GM21447 (cell line): ENCODE results near the gene PLBD2.
"Not testable (repeated sequence)": the region's sequence is repeated elsewhere in the genome, so short reads cannot be mapped to it uniquely, and the experiment has no call there.

Experiments used
- ATAC-seq: cut with Tn5 transposase; IDR thresholded peaks from one replicate; pipeline ENCODE4 v1.9.1; 2021; ENCODE audit not compliant: unreplicated experiment

PLBD2 gene

DNA sequence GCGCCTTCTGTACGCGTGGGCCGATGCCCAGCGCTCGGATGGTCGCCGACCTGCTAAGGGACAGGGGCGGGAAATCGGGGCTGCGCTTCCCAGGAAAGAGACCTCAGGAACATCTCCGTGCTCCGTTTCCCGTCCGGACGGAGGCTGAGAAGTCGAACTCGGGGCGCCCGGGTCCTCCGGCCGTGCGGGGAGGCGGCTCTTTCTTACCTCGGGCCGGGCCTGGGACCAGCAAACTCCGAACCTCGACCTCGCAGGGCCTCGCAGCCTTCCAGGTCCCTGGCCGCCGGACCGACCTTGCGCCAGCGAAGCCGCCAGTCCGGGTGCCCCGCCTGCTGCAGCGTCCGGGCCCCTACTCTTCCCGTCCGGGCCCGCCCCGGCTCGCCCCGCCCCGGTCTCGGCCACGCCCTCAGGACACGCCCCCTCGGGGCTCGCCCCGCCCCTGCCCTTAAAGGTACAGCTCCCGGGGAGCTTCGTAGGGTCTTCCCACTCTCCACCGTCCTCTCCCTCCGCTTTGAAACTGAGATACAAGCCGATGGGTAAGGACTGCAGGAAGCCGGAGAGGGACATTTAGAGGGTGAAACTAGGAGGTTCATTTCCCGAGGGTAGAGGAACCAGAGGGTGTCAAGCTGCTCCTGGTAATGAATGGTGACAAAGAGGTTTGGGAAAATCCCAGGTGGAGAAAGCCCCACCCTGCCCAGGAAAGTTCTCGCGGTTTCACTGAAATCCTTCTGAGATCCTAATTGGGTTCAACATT is 23.4 kb upstream of the PLBD2 start, which contains the start of gene SLC8B1:
SLC8B1 (minus strand) TSS at position 324 of the 754 bp plus-strand sequence. CDS start 2,231 bp downstream, outside the sequence.
- ATAC-seq, result peak; percentile 88

- ATAC-seq, result no peak
Observed at GRCh38 chr12:113339540-113339939, 18.8 kb upstream of the PLBD2 start.

DNA sequence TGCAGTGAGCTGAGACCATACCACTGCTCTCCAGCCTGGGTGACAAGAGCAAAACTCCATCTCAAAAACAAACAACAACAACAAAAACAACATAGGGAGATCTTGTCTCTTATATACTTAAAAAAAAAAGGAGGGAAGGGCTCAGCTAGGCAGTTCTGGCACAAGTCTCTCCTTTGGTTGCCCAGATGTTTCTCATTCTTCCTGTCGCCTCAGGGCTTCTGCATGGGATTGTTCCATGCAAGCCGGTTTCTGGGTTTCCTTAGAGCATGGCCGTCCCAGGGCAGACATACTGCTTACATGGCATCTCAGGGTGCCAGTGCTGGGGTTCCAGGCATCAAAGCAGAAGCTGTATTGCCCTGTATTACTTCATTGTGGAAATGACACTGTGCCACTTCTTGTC is 18.3 kb upstream of the PLBD2 start:
- ATAC-seq, result no peak

DNA sequence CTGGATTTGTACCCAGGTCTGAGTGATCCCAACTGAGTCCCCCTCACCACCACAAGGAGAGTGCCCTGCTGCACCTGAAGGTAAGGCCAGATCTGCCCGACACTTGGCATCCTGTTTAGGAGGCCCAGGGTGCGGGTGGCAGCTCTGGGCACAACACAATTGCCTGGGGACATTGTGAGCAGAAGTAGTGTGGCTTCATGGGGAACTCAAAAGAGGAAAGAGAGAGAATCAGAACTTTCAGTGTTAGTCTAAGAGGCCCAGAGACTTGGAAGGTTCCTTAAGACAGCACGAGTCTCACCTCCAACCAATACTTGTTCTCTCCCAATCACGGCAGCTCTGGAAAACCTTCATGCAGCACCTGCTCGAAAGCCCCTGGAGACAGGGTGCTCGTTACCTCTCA is 16.9 kb upstream of the PLBD2 start:
- no peak for ATAC-seq

- ATAC-seq, result no peak
Observed at GRCh38 chr12:113345318-113345717, 13.1 kb upstream of the PLBD2 start.

DNA sequence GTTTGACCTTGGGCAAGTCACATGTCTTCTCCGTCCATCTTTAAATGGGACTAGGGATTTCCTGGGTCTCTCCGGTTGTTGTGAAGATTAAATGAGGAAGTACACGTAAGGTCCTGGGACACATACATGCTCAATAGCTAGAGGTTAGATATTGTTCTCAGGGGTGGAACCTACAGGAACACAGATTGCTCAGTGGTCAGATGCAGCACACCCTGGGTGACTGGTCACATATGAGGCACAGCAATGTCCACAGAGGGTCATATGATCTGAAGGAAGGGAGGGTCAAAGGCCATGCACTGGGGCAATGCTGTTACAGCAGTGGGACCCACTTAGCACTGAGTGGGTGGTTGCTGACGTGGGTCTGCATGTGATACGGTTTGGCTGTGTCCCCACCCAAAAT is 12.0 kb upstream of the PLBD2 start:
- ATAC-seq, result no peak

- no peak for ATAC-seq
Observed at GRCh38 chr12:113347107-113347506, 11.3 kb upstream of the PLBD2 start.

DNA sequence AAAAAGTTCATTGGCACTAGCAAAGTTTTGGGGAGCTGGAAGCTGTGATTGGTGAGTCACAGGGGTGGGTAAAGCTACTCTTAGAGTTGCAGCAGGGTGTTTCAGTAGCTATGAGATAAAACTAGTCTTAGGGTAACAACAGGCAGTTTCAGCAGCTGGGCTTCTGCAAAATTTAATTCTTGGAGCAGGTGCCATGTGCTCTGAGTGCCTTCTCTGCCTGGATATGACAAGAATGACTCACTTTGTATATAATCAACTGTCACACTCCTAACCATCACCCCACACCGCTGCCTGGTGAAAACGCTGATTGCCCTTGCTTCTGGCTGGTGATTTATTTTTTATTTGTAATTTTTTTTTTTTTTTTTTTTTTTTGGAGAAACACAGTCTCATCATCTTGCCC is 10.5 kb upstream of the PLBD2 start:
- ATAC-seq, result no peak

DNA sequence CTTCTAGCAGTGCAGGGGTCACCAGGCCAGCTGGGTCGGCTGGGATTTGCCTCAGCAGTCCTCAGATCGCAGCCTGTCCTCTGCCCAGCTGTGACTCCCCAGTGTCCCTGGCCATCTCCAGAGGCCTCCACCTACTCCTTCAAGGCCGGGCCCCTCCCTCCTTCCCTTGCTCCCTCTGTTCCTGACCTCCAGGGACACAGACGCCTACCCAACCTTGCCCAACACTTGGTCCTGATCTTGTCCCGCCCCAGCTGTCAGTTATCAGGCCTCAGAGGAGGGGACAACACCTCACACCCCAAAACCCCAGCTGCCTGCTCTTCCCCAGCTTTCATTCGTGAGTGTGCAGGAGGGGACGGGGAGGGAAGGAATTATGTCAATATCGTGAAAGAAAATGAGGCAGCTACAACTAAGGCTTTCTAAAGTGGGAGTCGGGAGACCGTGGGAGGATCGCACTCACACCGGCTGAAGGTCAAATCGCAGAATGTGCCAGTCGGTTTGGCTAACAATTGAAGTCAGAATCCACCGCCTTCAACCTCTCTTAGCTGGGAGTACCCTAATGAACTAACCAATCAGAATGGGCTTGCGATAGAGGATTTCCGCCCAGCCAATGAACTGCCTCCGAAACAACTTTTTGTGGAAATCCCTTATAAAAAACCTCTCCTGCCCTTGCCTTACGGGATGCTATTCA is 9.4 kb upstream of the PLBD2 start:
- ATAC-seq, result no peak

DNA sequence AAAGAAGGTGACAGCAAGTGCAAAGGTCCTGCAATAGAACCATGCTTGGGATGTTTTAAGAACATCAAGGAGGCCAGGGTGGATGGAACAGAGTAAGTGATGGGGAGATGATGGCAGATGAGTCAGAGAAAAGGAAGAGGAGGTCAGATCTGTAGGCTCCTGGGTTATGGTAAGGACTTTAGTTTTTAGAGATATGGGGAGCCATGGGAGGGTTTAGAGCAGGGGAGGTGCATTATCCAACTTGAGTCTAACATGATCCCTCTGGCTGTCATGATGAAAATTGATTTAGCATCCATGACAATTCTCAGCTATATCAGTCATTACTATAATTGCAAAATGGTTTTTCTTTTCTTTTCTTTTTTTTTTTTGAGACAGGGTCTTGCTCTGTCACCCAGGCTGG is 7.3 kb upstream of the PLBD2 start:
- no peak for ATAC-seq

DNA sequence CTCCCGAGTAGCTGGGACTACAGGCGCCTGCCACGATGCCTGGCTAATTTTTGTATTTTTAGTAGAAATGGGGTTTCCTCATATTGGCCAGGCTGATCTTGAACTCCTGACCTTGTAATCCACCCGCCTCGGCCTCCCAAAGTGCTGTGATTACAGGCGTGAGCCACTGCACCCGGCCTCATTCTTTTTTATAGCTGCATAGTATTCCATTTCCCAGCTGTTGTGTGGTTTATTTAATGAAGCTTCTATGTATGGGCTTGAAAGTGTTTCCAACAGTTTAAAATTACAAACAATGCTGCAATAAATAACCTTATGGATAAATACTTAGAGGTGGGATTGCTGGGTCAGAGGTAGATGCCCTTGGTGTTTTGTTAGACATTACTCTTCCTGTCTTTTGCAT is 4.2 kb upstream of the PLBD2 start:
- not testable (repeated sequence) for ATAC-seq

DNA sequence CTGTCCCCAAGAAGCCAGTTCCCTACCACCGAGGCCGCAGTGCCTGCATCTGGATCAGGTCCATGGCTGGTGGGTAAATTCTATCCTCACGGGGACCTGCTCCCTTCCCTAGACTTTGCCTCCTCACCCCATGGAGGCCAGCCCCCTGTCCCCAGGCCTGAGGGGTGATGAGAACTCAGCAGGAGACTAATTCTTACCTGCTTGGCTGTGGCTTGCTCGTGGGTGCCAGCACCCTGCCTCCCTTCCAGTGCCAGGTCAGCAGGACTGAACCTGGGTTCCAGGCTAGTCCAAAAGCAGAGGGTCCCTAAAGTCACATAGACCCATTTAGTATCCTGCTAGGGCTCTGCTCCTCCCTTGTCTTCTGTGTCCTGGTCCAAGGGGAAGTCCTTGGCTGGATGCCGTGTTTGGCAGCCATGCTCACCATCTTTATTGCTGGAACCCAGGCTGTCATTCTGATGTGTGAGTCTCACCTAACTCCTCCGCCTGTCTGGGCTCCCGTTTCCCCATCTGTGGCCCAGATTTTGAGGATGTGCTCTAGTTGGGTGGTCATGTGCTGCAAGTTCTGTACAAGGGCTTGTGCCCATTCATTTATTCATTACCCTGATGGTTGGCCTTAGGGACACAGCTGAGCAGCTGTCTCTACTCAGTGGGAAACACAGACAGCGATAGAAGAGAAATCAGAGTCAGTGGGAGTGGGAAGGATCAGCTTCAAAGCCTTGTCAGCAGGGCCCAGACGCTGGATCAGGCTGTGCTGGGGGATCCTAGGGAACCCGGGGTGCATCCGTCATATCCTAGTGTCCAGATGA is 949 bp downstream of the PLBD2 start:
- ATAC-seq, result peak; percentile 3

DNA sequence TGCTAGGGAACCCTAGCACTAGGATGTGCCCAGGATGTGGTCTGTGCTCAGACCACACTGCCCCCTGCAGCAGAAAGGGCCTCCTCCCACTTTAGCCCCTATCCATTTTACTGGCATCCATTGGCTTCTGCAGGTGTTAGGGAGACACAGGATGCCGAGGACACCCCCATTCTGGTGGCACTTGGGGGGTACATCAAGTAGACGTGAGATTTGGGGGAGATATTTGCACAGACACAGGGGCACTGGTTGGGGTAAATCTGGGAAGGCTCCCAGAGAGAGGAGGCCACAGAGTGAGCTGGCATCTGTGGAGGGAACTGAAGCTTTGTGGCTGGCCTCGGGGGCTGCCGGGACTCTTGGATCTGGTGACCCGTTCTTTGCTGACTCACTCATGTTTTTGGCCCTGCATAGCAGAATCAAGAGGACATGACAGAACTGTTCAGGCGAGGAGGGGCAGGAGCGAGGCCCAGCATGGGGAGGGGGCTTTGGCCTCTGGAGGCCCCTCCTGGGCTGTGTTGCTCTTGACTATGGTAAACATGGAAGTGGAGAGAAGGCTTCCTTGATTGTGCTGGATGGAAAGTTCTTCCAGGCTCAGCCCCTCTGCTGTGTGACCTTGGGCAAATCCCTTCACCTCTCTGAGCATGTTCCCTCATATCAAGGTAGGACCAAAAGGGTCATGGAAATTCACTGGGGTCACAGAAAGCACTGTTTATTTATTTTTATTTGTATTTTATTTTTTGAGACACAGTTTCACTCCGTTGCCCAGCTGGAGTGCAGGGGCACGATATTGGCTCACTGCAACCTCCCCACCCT is 1.8 kb downstream of the PLBD2 start:
- ATAC-seq, result no peak

DNA sequence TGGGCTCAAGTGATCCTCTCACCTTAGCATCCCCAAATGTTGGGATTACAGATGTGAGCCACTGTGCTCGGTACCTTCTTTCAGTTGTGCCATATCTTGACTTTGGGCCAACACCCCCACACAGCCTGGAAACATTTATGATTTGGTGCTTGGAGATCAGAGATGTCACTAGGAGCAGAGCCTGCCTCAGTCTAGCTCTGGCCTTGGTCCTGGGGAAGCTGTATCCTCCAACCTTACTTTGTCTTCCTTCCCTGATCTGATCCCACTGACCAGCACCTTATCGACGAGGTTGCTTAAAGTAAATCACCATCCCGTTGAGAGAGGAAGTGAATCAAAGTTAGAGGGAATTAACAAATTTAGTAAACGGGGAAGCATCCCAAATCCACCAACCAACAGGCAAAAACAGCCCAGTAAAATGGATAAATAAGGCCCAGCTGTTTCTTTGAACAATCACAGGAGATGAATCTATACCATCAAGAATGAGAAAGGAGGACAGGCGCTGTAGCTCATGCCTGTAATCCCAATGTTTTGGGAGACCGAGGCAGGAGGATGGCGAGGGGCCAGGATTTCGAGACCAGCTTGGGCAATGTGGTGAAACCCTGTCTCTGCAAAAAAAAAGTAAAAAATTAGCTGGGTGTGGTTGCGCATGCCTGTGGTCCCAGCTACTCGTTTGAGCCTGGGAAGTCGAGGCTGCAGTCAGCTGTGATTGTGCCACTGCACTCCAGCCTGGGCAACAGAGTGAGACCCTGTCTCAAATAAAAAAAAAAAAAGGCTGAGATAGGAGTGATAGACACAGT is 3.4 kb downstream of the PLBD2 start:
- ATAC-seq, result no peak

DNA sequence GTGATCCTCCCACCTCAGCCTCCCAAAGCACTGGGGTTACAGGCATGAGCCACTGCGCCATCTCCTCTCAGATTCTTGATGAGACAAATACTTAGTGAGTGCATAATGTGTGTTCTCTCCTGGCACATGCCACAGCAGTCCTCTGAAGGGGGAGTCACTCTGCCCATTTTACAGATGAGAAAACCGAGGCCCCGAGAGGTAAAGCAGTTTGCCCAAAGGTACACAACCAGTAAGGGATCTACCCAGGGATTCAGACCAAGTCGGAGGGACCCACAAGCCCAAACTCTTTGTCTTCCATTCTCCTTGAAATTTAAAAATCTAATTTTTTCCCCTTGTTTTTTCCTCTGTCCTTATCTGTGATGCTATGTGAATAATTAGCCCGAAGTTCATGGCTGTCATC is 6.3 kb downstream of the PLBD2 start:
- no peak for ATAC-seq

DNA sequence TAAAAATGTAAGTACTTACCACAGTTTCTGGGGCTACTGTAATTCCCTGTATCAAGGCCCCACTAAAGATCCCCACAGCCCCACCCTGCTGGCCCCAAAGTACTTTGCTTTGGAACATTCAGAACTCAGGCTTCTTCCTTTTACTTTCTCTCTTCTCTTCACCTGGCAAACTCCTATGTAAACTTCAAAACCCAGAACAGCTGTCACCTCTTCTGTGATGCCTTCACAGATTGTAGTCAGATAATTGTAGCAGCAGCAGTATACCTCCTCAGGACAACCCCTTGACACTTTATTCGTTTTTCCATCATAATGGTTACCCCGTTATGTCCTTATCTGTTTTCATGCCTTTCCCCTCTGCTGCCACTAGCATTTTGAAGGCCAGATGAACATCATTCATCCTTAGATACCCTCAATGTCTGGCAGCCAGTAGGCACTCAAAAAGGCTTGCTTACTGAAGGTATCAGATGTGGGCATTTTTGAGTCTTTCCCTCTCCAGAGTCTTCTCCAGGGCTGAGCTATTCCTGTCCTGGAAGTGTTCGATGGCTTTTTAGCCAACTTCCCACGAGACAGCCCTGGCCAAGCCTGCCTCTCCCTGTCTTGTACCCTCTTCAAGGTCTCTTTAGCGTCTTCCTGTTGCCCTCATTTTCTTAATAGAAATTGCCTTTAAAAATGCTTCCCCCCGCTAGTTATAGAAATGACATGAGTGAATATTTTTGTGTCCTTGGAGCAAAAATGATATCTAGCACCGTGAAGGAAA is 7.4 kb downstream of the PLBD2 start:
- ATAC-seq, result no peak

GRCh38 chr12:113366827-113367226 is 8.4 kb downstream of the PLBD2 start:
- ATAC-seq, result no peak

DNA sequence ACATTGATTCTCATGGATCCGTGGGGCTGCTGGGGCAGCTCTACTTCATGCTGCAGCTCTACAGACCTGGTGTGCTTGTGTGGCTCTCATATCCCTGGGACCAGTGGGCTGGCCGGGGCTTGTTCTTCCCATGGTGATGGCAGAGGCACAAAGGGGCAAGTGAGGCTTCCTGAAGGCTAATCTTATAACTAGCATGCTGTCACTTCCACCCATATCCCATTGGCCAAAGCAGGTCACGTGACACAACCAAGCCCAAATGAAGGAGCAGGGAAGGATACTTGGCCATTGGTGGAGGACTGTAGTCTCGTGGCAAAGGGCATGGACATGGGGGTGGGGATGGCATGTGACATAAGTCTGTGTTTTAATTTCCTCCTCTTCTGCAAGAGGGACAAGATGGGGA is 9.9 kb downstream of the PLBD2 start:
- no peak for ATAC-seq

DNA sequence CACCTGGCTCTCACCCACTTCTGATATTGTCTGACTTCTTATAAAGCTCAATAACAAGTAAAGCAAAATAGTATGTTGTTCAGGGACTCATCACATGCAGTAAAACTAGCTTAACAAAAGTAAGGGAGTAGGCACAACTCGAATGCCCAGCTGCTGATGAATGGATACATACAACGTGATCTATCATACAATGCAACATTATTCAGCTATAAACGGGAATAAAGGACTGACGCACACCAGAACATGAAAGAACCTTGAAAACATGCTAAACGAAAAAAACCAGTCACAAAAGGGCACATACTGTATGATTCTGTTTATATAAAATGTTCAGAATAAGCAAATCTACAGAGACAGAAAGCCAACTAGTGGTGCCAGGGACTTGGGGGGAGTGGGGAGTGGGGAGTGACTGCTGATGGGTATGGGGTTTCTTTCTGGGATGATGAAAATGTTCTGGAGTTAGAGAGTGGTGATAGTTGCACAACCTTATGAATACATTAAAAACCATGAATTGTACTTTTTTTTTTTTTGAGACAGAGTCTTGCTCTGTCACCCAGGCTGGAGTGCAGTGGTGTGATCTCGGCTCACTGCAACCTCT is 11.1 kb downstream of the PLBD2 start:
- no peak for ATAC-seq
